ENCODE measurements around the gene TMEM150A. TPM values are rescaled to one million over a fixed set of nuclear protein-coding genes. Genes with fewer than 3 reads are reported as not detected.
"Not testable (repeated sequence)": the region's sequence is repeated elsewhere in the genome, so short reads cannot be mapped to it uniquely, and the experiment has no call there.

The TMEM150A gene
- total RNA-seq, 1 experiment from 2014 or later, result 25.3 TPM

- DNase-seq, result no peak
- no TSS peak for BruUV-seq (replicated peaks)
- H3K27me3 Mint-ChIP-seq (ENCODE audit: insufficient read depth, unreplicated experiment), result no peaks in the 10 kb centered on the region
- H3K4me3 Mint-ChIP-seq (ENCODE audit: unreplicated experiment), result no peak overlapping the region
- POLR2A ChIA-PET, result no interaction called here
- no peaks in the 10 kb centered on the region for H3K4me1 Mint-ChIP-seq (ENCODE audit: low read depth, unreplicated experiment)
- Histone ChIP-seq H3K4me1 (no peaks in the 10 kb centered on the region), H3K36me3 (ENCODE audit: control insufficient read depth, insufficient read depth, low read length) (peaks cover 4% of the 10 kb centered on the region), H3K4me3 (ENCODE audit: low read depth, low read length) (no peak overlapping the region), H3K9me3 (no peaks in the 10 kb centered on the region), H3K27me3 (replicated peaks; ENCODE audit: control insufficient read depth, insufficient read depth, low read length) (no peaks in the 10 kb centered on the region)
- H3K36me3 Mint-ChIP-seq (ENCODE audit: insufficient read depth, unreplicated experiment), result peaks cover 78% of the 10 kb centered on the region
- no peak for TF ChIP-seq CTCF (IDR thresholded peaks at IDR 0.05; ENCODE audit: insufficient read depth in 1 of 2, low read depth in 1 of 2, low read length in 1 of 2, severe bottlenecking in 1 of 2, unreplicated experiment in 1 of 2)
- CTCF ChIA-PET, result interaction anchor here (0.9 kb wide), 1 partner anchor 14 kb away, joined by 3 read pairs; no protein-coding TSS in a partner anchor
- no peaks in the 10 kb centered on the region for H3K9me3 Mint-ChIP-seq (ENCODE audit: unreplicated experiment)
- H3K27ac Mint-ChIP-seq (ENCODE audit: unreplicated experiment), result no peak overlapping the region
- intact Hi-C loops (cut with micrococcal nuclease; ENCODE audit: unreplicated experiment), result no loop called here
Measured at GRCh38 chr2:85623991-85624390, 21.5 kb upstream of the TMEM150A start.

- no peak overlapping the region for H3K4me3 ChIP-seq (ENCODE audit: low read depth, low read length)
- no peaks in the 10 kb centered on the region for H3K9me3 ChIP-seq
- Mint-ChIP-seq H3K36me3 (ENCODE audit: insufficient read depth, unreplicated experiment) (peaks cover 72% of the 10 kb centered on the region), H3K27ac (ENCODE audit: unreplicated experiment) (no peak overlapping the region), H3K27me3 (ENCODE audit: insufficient read depth, unreplicated experiment) (no peaks in the 10 kb centered on the region), H3K4me1 (ENCODE audit: low read depth, unreplicated experiment) (no peaks in the 10 kb centered on the region), H3K4me3 (ENCODE audit: unreplicated experiment) (no peak overlapping the region), H3K9me3 (ENCODE audit: unreplicated experiment) (no peaks in the 10 kb centered on the region)
- BruUV-seq (replicated peaks), result no TSS peak
- H3K36me3 ChIP-seq (ENCODE audit: control insufficient read depth, insufficient read depth, low read length), result peaks cover 6% of the 10 kb centered on the region
- POLR2A ChIA-PET, result interaction anchor here (0.6 kb wide), 1 partner anchor 18 kb away, joined by 3 read pairs; no protein-coding TSS in a partner anchor
- peaks cover 5% of the 10 kb centered on the region; the same call in 1 of the 2 replicates for H3K4me1 ChIP-seq
- intact Hi-C loops (cut with micrococcal nuclease; ENCODE audit: unreplicated experiment), result no loop called here
- CTCF ChIA-PET, result no interaction called here
- no peak for TF ChIP-seq CTCF (IDR thresholded peaks at IDR 0.05; ENCODE audit: insufficient read depth in 1 of 2, low read depth in 1 of 2, low read length in 1 of 2, severe bottlenecking in 1 of 2, unreplicated experiment in 1 of 2)
- no peak for DNase-seq
- H3K27me3 ChIP-seq (replicated peaks; ENCODE audit: control insufficient read depth, insufficient read depth, low read length), result no peaks in the 10 kb centered on the region
Measured at GRCh38 chr2:85621338-85621737, 18.8 kb upstream of the TMEM150A start.

DNA sequence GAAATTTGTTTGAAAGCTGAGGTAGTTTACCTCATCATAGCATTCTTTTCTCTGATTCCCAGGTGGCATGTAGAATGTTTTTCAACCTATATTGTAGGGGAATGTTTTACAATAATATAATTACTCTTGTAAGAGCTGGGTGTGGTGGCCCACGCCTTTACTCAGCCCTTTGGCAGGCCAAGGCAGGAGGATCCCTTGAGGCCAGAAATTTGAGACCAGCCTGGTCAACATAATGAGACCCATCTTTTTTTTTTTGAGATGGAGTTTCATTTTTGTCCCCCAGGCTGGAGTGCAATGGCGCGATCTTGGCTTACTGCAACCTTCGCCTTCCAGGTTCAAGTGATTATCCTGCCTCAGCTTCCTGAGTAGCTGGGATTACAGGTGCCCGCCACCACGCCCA lies 17.1 kb upstream of the TMEM150A start:
- ChIA-PET POLR2A (no interaction called here), CTCF (no interaction called here)
- H3K4me1 Mint-ChIP-seq (ENCODE audit: low read depth, unreplicated experiment), result no peaks in the 10 kb centered on the region
- Histone ChIP-seq H3K4me3 (ENCODE audit: low read depth, low read length) (no peak overlapping the region), H3K4me1 (peaks cover 5% of the 10 kb centered on the region; the same call in 1 of the 2 replicates), H3K36me3 (ENCODE audit: control insufficient read depth, insufficient read depth, low read length) (peaks cover 6% of the 10 kb centered on the region), H3K27me3 (replicated peaks; ENCODE audit: control insufficient read depth, insufficient read depth, low read length) (no peaks in the 10 kb centered on the region), H3K9me3 (no peaks in the 10 kb centered on the region)
- H3K36me3 Mint-ChIP-seq (ENCODE audit: insufficient read depth, unreplicated experiment), result peaks cover 63% of the 10 kb centered on the region
- no TSS peak for BruUV-seq (replicated peaks)
- intact Hi-C loops (cut with micrococcal nuclease; ENCODE audit: unreplicated experiment), result no loop called here
- no peaks in the 10 kb centered on the region for H3K9me3 Mint-ChIP-seq (ENCODE audit: unreplicated experiment)
- no peak for DNase-seq
- no peak overlapping the region for H3K4me3 Mint-ChIP-seq (ENCODE audit: unreplicated experiment)
- H3K27ac Mint-ChIP-seq (ENCODE audit: unreplicated experiment), result no peak overlapping the region
- no peak for TF ChIP-seq CTCF (IDR thresholded peaks at IDR 0.05; ENCODE audit: insufficient read depth in 1 of 2, low read depth in 1 of 2, low read length in 1 of 2, severe bottlenecking in 1 of 2, unreplicated experiment in 1 of 2)
- H3K27me3 Mint-ChIP-seq (ENCODE audit: insufficient read depth, unreplicated experiment), result no peaks in the 10 kb centered on the region

DNA sequence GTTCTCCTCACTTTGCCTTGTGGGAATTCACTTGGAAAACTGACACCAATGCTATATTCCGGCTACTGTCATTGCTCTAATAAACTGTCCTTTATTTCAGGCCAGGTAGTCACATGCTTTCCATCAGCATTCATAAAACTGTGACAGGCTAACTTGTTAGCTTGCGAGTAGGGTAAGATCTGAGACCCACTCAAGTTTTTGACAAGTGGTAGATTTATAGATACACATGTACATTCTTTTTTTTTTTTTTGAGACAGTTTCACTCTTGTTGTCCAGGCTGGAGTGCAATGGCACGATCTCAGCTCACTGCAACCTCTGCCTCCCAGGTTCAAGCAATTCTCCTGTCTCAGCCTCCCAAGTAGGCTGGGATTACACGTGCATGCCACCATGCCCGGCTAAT lies 15.2 kb upstream of the TMEM150A start:
- CTCF ChIA-PET; H3K27me3 ChIP-seq (replicated peaks; ENCODE audit: control insufficient read depth, insufficient read depth, low read length); H3K9me3 ChIP-seq; intact Hi-C loops (cut with micrococcal nuclease; ENCODE audit: unreplicated experiment); DNase-seq; H3K9me3 Mint-ChIP-seq (ENCODE audit: unreplicated experiment); H3K36me3 ChIP-seq (ENCODE audit: control insufficient read depth, insufficient read depth, low read length); H3K4me1 Mint-ChIP-seq (ENCODE audit: low read depth, unreplicated experiment); BruUV-seq (replicated peaks); H3K27ac Mint-ChIP-seq (ENCODE audit: unreplicated experiment); H3K4me3 ChIP-seq (ENCODE audit: low read depth, low read length); H3K27me3 Mint-ChIP-seq (ENCODE audit: insufficient read depth, unreplicated experiment); H3K4me1 ChIP-seq: not testable (repeated sequence)
- Mint-ChIP-seq H3K36me3 (ENCODE audit: insufficient read depth, unreplicated experiment) (peaks cover 46% of the 10 kb centered on the region), H3K4me3 (ENCODE audit: unreplicated experiment) (peak overlapping the region; percentile 93)
- POLR2A ChIA-PET, result interaction anchor here (1.1 kb wide), 1 partner anchor 15 kb away, joined by 4 read pairs; the partner anchor contains the start of gene TMEM150A
